ENCODE results near the gene CNMD. TPM values are rescaled to one million over a fixed set of nuclear protein-coding genes. Genes with fewer than 3 reads are reported as not detected.
A peak's percentile ranks its signal among the peaks of the same experiment; 100 is the strongest.

CNMD gene
- polyA plus RNA-seq, 1 donor from 2014 or later, result not detected

DNA sequence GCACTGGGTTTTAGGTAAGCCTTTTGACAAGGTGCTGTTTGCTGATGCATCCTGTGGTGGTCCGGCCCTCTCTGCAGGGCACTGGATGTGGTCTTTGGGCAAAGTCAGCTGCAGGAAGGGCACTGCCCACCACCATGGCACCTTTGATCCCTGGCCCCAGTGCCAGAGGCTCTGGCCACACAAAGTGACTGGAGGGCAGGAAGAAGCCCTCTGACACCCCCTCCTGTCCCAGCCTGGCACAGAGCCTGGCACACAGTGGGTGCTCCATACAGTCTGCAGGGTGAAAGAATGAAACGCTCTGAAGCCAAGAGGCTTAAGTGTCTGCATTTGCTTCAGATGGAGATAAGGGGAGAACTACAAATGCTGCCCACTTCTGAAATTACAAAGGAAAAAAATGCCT, 47.6 kb upstream of the CNMD start:
- Histone ChIP-seq H3K9me2 (ENCODE audit: insufficient read depth, low read length) (no peaks in the 10 kb centered on the region), H3K79me2 (replicated peaks; ENCODE audit: insufficient read depth, low read length) (no peaks in the 10 kb centered on the region), H3K4me2 (ENCODE audit: low read length) (no peak overlapping the region), H3F3A (ENCODE audit: insufficient read depth, low read length, poor library complexity, severe bottlenecking) (no peaks in the 10 kb centered on the region), H3K4me3 (ENCODE audit: low read length) (no peak overlapping the region), H2AFZ (ENCODE audit: low read depth, low read length) (no peak overlapping the region), H3K36me3 (ENCODE audit: insufficient read depth, low read length) (no peaks in the 10 kb centered on the region), H3K9me3 (ENCODE audit: low read length) (no peaks in the 10 kb centered on the region), H3K27ac (ENCODE audit: low read length) (no peak overlapping the region), H4K20me1 (ENCODE audit: insufficient read depth) (no peaks in the 10 kb centered on the region), H3K27me3 (ENCODE audit: insufficient read depth, low read depth, low read length) (no peaks in the 10 kb centered on the region), H3K9ac (ENCODE audit: low read length) (no peak overlapping the region)
- TF ChIP-seq EZH2 (IDR thresholded peaks at IDR 0.05; ENCODE audit: borderline replicate concordance, insufficient read depth, low read length, poor library complexity, severe bottlenecking) (no peak), RAD21 (conservative IDR thresholded peaks at IDR 0.05) (no peak), MXI1 (conservative IDR thresholded peaks at IDR 0.05; ENCODE audit: poor library complexity, severe bottlenecking) (no peak), EP300 (conservative IDR thresholded peaks at IDR 0.05; ENCODE audit: poor library complexity, severe bottlenecking) (no peak)
- TF ChIP-seq, protein P1, sequence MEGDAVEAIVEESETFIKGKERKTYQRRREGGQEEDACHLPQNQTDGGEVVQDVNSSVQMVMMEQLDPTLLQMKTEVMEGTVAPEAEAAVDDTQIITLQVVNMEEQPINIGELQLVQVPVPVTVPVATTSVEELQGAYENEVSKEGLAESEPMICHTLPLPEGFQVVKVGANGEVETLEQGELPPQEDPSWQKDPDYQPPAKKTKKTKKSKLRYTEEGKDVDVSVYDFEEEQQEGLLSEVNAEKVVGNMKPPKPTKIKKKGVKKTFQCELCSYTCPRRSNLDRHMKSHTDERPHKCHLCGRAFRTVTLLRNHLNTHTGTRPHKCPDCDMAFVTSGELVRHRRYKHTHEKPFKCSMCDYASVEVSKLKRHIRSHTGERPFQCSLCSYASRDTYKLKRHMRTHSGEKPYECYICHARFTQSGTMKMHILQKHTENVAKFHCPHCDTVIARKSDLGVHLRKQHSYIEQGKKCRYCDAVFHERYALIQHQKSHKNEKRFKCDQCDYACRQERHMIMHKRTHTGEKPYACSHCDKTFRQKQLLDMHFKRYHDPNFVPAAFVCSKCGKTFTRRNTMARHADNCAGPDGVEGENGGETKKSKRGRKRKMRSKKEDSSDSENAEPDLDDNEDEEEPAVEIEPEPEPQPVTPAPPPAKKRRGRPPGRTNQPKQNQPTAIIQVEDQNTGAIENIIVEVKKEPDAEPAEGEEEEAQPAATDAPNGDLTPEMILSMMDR (IDR thresholded peaks at IDR 0.05; ENCODE audit: poor library complexity, severe bottlenecking), result no peak

DNA sequence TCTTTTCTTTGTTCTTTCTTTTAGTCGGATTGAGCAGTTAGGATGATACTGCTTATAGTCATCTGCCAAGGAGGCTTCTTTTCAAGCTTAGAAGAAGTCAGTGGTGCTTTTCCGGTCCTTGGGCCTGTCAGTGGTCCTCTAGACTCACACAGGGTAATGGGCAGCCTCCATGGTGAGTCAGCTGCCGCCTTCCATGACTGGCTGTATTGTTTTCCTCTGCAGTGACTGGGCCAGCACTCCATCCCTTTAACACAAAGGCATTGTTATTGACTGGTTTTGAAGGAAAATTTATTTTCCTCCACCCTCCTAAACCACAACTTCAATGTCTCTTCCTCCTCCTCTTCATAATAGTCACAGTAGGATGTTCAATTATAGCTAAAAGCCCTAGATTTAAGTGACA, 47.1 kb upstream of the CNMD start:
- no peaks in the 10 kb centered on the region for H3K36me3 ChIP-seq (ENCODE audit: insufficient read depth, low read length)
- no peaks in the 10 kb centered on the region for H3K27me3 ChIP-seq (ENCODE audit: insufficient read depth, low read depth, low read length)
- no peak overlapping the region for H3K4me3 ChIP-seq (ENCODE audit: low read length)
- H3K9me2 ChIP-seq (ENCODE audit: insufficient read depth, low read length), result no peaks in the 10 kb centered on the region
- peak overlapping the region; percentile 44 for H3K27ac ChIP-seq (ENCODE audit: low read length)
- peak overlapping the region; percentile 6 for H3K9ac ChIP-seq (ENCODE audit: low read length)
- H2AFZ ChIP-seq (ENCODE audit: low read depth, low read length), result no peak overlapping the region
- TF ChIP-seq SMC3 (conservative IDR thresholded peaks at IDR 0.05; ENCODE audit: poor library complexity), result no peak
- TF ChIP-seq POLR2AphosphoS5 (IDR thresholded peaks at IDR 0.05), result peak; percentile 15
- no peak for TF ChIP-seq EZH2 (IDR thresholded peaks at IDR 0.05; ENCODE audit: borderline replicate concordance, insufficient read depth, low read length, poor library complexity, severe bottlenecking)
- TF ChIP-seq EP300 (conservative IDR thresholded peaks at IDR 0.05; ENCODE audit: poor library complexity, severe bottlenecking), result peak; percentile 12
- TF ChIP-seq TAF1 (IDR thresholded peaks at IDR 0.05; ENCODE audit: low read depth), result no peak
- no peak for TF ChIP-seq MXI1 (conservative IDR thresholded peaks at IDR 0.05; ENCODE audit: poor library complexity, severe bottlenecking)
- no peak for TF ChIP-seq RAD21 (conservative IDR thresholded peaks at IDR 0.05)
- TF ChIP-seq, protein P1 (IDR thresholded peaks at IDR 0.05; ENCODE audit: poor library complexity, severe bottlenecking), result no peak
- TF ChIP-seq, protein P2, sequence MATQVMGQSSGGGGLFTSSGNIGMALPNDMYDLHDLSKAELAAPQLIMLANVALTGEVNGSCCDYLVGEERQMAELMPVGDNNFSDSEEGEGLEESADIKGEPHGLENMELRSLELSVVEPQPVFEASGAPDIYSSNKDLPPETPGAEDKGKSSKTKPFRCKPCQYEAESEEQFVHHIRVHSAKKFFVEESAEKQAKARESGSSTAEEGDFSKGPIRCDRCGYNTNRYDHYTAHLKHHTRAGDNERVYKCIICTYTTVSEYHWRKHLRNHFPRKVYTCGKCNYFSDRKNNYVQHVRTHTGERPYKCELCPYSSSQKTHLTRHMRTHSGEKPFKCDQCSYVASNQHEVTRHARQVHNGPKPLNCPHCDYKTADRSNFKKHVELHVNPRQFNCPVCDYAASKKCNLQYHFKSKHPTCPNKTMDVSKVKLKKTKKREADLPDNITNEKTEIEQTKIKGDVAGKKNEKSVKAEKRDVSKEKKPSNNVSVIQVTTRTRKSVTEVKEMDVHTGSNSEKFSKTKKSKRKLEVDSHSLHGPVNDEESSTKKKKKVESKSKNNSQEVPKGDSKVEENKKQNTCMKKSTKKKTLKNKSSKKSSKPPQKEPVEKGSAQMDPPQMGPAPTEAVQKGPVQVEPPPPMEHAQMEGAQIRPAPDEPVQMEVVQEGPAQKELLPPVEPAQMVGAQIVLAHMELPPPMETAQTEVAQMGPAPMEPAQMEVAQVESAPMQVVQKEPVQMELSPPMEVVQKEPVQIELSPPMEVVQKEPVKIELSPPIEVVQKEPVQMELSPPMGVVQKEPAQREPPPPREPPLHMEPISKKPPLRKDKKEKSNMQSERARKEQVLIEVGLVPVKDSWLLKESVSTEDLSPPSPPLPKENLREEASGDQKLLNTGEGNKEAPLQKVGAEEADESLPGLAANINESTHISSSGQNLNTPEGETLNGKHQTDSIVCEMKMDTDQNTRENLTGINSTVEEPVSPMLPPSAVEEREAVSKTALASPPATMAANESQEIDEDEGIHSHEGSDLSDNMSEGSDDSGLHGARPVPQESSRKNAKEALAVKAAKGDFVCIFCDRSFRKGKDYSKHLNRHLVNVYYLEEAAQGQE (IDR thresholded peaks at IDR 0.05; ENCODE audit: borderline replicate concordance), result no peak
- H3K79me2 ChIP-seq (replicated peaks; ENCODE audit: insufficient read depth, low read length), result no peaks in the 10 kb centered on the region
- H3K4me2 ChIP-seq (ENCODE audit: low read length), result no peak overlapping the region
- H4K20me1 ChIP-seq (ENCODE audit: insufficient read depth), result no peaks in the 10 kb centered on the region
- no peaks in the 10 kb centered on the region for H3F3A ChIP-seq (ENCODE audit: insufficient read depth, low read length, poor library complexity, severe bottlenecking)
- no peaks in the 10 kb centered on the region for H3K9me3 ChIP-seq (ENCODE audit: low read length)

All from neural cell (in vitro differentiated cells).